Mucosa of descending colon (tissue), 3 donors: ENCODE data around the gene CTDNEP1. TPM values are rescaled to one million over a fixed set of nuclear protein-coding genes. Genes with fewer than 3 reads are reported as not detected.

Experiments
- ATAC-seq: fragments of 200-7000 bp; cut with Tn5 transposase; one replicate; pipeline ENCODE4 v1.9.1; 2020; ENCODE audit warnings: mild to moderate bottlenecking, moderate library complexity
- DNase-seq, 3 donors: peaks; one replicate each; pipeline ENCODE4 v3.0.0-alpha.2; 2020
- H3K36me3 ChIP-seq: fragments of 200-600 bp; one replicate; pipeline ENCODE4 v1.8.0; 2021; ENCODE audit warnings: low read depth, mild to moderate bottlenecking
- H3K4me1 ChIP-seq: fragments of 200-600 bp; one replicate; pipeline ENCODE4 v1.8.0; 2021; ENCODE audit warnings: low read depth, mild to moderate bottlenecking
- H3K4me3 ChIP-seq: fragments of 200-600 bp; one replicate; pipeline ENCODE4 v1.8.0; 2021; ENCODE audit warnings: mild to moderate bottlenecking
- H3K9me3 ChIP-seq: fragments of 200-600 bp; one replicate; pipeline ENCODE4 v1.8.0; 2021; ENCODE audit warnings: mild to moderate bottlenecking
- intact Hi-C, 2 donors: fragments of 100-400 bp; cut with DNase I in 1 of 2; cut with micrococcal nuclease in 1 of 2; formaldehyde crosslinking; loops; one replicate each; pipeline versions ENCODE4 v1.11.0 to v1.11.1; 2022; cut with DNase I, micrococcal nuclease
- total RNA-seq, 3 donors: library from RNA; stranded (reverse); fragmentation: NEBNext Ultra II Directional in 2 of 3; extraction: Animal tissue kit (Norgen Biotek cat#: 25700) in 2 of 3; gene quantifications; one replicate each; pipeline versions ENCODE4 v1.2.1 to v1.2.4, GENCODE V29; 2021 to 2023
- TF ChIP-seq, protein P1 (sequence below): fragments of 200-600 bp; IDR thresholded peaks from one replicate; pipeline ENCODE4 v1.8.0; 2022; ENCODE audit warnings: antibody characterized with exemption, mild to moderate bottlenecking
- donor health status: DM: no; HTN: no; CAD: no; lungs with moderate emphysema.
- donor health status: DM: no; HTN: no; CAD: no.
- donor health status: DM: no; HTN: yes; CAD: no.

CTDNEP1 gene
- total RNA-seq, 3 donors from 2014 or later: 117 to 123 (median 117) TPM

GRCh38 chr17:7260651-7261378 lies 9.3 kb upstream of the CTDNEP1 start:
- TF ChIP-seq, protein P1, sequence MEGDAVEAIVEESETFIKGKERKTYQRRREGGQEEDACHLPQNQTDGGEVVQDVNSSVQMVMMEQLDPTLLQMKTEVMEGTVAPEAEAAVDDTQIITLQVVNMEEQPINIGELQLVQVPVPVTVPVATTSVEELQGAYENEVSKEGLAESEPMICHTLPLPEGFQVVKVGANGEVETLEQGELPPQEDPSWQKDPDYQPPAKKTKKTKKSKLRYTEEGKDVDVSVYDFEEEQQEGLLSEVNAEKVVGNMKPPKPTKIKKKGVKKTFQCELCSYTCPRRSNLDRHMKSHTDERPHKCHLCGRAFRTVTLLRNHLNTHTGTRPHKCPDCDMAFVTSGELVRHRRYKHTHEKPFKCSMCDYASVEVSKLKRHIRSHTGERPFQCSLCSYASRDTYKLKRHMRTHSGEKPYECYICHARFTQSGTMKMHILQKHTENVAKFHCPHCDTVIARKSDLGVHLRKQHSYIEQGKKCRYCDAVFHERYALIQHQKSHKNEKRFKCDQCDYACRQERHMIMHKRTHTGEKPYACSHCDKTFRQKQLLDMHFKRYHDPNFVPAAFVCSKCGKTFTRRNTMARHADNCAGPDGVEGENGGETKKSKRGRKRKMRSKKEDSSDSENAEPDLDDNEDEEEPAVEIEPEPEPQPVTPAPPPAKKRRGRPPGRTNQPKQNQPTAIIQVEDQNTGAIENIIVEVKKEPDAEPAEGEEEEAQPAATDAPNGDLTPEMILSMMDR: no peak
- intact Hi-C loops: no loop called here
- peaks cover 30% of the 10 kb centered on the region for H3K4me1 ChIP-seq
- peak; percentile 32 for ATAC-seq
- H3K36me3 ChIP-seq: no peaks in the 10 kb centered on the region
- peak overlapping the region; percentile 67 for H3K4me3 ChIP-seq
- DNase-seq: peak; percentile 84 to 88 (median 88)
- no peaks in the 10 kb centered on the region for H3K9me3 ChIP-seq

DNA sequence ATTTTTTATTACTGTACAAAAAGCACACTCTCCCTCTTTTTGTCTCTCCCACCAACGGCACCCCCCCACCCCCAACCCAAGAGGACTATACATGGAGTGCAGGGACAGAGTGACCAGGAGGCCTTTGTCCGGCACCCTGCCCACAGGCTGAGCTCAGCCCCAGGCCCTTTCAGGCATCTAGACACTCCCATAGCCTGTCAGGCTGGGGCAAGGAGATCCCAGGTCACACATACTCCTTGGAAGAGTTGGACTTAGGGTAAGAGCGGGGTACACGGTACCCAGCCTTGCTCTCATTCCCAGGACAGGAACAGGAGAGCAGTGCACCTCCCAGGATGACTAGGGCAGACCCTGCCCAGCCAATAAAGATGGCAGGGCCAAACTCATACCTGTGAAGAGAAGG lies 8.6 kb upstream of the CTDNEP1 start:
- DNase-seq (peak in 1 of 3 donors; percentile 51), ATAC-seq (no peak)
- intact Hi-C loops: no loop called here
- TF ChIP-seq, protein P1: no peak
- no peaks in the 10 kb centered on the region for H3K36me3 ChIP-seq
- peak overlapping the region; percentile 67 for H3K4me3 ChIP-seq
- H3K4me1 ChIP-seq: peaks cover 29% of the 10 kb centered on the region
- H3K9me3 ChIP-seq: no peaks in the 10 kb centered on the region

DNA sequence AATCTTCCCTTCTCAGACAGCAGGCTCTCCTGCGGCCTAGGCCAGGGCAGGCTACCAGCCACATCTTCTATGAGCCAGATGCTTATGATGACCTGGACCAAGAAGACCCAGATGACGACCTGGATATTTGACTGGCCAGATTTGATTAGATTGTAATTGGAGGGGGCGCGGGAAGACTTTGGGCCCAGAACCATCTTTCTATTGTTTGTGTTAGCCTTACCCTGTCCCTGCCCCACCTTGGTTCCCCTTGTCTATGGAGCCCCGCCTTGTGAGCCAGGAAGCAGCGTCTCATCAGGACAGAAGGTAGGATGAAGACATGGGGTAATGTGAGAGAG lies 8.0 kb upstream of the CTDNEP1 start:
- DNase-seq (peak in 2 of 3 donors; percentile 40 to 51), ATAC-seq (no peak)
- H3K4me3 ChIP-seq: no peak overlapping the region
- intact Hi-C loops: no loop called here
- TF ChIP-seq, protein P1: no peak
- no peaks in the 10 kb centered on the region for H3K36me3 ChIP-seq
- peaks cover 29% of the 10 kb centered on the region for H3K4me1 ChIP-seq
- H3K9me3 ChIP-seq: no peaks in the 10 kb centered on the region

GRCh38 chr17:7258731-7259554 lies 7.4 kb upstream of the CTDNEP1 start:
- TF ChIP-seq, protein P1: no peak
- intact Hi-C loops: no loop called here
- DNase-seq (peak; percentile 83 to 89 (median 85)), ATAC-seq (peak; percentile 50)
- H3K4me1 ChIP-seq: peaks cover 23% of the 10 kb centered on the region
- H3K4me3 ChIP-seq: no peak overlapping the region
- no peaks in the 10 kb centered on the region for H3K9me3 ChIP-seq
- no peaks in the 10 kb centered on the region for H3K36me3 ChIP-seq

- Histone ChIP-seq H3K36me3 (no peaks in the 10 kb centered on the region), H3K9me3 (no peaks in the 10 kb centered on the region), H3K4me1 (peaks cover 30% of the 10 kb centered on the region), H3K4me3 (no peak overlapping the region)
- TF ChIP-seq, protein P1: no peak
- no peak for DNase-seq
- intact Hi-C loops: no loop called here
- ATAC-seq: no peak
Measured at GRCh38 chr17:7256766-7257456, 5.4 kb upstream of the CTDNEP1 start.
